ENCODE measurements around the gene FOXN1.

DNA sequence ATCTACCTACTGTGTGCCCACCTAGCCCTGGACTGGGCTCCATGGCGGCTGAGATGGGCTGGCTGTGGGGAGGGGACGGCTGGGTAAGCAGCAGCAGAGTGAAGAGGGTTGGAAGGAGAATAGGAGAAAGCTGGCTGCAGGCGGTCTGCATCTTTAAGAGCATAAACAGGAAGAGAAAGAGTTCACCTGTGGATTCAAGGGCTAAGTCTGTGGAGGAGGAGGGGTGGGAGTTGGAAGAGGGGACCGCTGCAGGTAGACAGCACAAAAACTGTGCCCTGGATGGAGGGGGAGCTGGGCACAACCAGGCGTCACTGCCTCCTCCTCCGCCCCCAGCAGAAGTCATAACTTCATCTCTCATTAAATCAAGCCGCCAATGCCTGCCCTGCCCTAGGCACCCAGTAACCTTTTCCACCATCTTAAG, 32.0 kb upstream of the FOXN1 start:
- no peak for TF ChIP-seq CTCF (IDR thresholded peaks at IDR 0.05)
- TF ChIP-seq POLR2AphosphoS5 (IDR thresholded peaks at IDR 0.05; ENCODE audit: low read depth, low read length): no peak
- TF ChIP-seq ELF1 (IDR thresholded peaks at IDR 0.05): no peak
- no peak for TF ChIP-seq TAF1 (IDR thresholded peaks at IDR 0.05; ENCODE audit: borderline replicate concordance, low read depth, low read length)
- no peak for TF ChIP-seq TCF12 (IDR thresholded peaks at IDR 0.05)
- no peak for TF ChIP-seq SIN3A (IDR thresholded peaks at IDR 0.05; ENCODE audit: borderline replicate concordance, low read depth, low read length)
- no peak for TF ChIP-seq EP300 (IDR thresholded peaks at IDR 0.05; ENCODE audit: borderline replicate concordance in 1 of 2, low read depth in 1 of 2, low read length in 1 of 2)
- TF ChIP-seq EZH2phosphoT487 (IDR thresholded peaks at IDR 0.05; ENCODE audit: borderline replicate concordance, low read depth): no peak
- no peak for TF ChIP-seq CHD2 (IDR thresholded peaks at IDR 0.05; ENCODE audit: low read length, partially characterized antibody)
- TF ChIP-seq FOXJ3 (CRISPR knock-in tag; IDR thresholded peaks at IDR 0.05): no peak
- no peak for TF ChIP-seq JUND (IDR thresholded peaks at IDR 0.05)
